CMK (cell line): Measurements from ENCODE around the gene NRXN3.

Source experiments
- DNase-seq: peaks from one replicate; pipeline ENCODE4 v3.0.0-alpha.2; 2010; ENCODE audit warnings: low read depth

The NRXN3 gene

GRCh38 chr14:79822034-79822433 lies 1651.9 kb downstream of the NRXN3 start:
- no peak for DNase-seq

GRCh38 chr14:79825046-79825521 lies 1654.9 kb downstream of the NRXN3 start:
- DNase-seq = no peak

GRCh38 chr14:79826362-79826761 lies 1656.2 kb downstream of the NRXN3 start:
- DNase-seq = no peak

DNA sequence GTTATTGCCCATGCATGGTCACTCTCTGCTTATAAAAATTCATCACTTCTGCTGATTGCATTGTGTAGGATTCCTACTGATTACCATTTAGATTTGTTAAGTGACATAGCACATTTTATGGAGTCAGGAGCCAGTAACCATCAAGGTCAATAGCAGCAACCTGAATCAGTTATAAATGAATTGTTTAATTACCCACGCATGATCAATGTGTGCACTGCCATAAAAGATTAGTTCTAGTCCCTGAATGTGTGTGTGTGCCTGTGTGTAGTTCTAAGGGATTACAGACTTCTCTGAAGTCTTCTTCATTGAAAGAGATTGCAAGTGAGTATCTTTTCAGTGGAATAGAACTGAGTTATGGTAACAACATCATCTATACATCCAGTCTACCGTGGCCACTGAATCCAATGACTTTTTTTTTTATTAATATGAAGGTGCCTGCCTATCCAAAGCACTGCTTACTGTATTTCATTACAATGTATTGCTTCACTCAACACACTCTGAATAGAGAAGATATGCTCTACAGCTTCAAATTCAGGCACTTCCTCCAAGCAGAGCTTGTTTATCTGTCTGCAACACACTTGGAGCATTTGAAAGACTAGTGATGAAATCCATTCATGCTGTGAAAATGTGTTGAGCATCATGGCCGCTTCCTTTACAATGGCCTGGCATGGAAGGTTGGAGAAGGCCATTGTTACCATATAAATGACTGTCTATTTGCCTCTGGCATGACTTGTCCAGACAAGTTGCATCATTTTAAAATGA lies 1659.4 kb downstream of the NRXN3 start:
- DNase-seq = no peak

DNA sequence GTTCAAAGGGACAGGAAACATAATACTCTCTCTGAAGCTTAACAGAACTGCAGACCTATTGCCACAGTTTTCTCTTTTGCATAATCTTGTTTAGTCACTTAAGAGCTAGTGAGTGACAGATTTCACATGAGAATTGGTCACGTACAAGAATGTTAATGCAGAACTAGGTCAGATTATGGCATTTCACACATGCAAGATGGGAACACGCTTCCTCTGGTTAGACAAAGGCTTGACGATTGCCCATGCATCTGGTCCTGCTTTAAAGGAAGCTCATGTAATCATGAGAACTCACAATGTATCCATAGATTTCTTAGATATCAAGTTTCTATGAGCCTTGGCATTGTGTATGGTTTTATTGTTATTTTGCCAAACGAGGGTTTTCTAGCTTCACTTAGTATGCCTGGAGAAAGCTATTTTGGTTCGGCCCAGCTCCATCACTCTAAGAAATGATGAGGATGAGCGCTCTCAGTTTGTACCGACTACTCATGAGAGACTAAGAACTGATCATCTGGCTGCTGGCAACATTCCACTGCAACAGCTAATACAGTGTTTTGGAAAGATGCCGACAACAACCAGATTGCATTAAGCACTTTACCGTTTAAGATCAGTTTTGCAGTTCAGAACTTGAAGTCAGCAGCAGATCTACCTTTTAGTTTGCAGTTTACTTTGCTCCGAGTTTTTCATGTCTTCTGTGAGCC lies 1661.2 kb downstream of the NRXN3 start:
- DNase-seq = no peak

DNA sequence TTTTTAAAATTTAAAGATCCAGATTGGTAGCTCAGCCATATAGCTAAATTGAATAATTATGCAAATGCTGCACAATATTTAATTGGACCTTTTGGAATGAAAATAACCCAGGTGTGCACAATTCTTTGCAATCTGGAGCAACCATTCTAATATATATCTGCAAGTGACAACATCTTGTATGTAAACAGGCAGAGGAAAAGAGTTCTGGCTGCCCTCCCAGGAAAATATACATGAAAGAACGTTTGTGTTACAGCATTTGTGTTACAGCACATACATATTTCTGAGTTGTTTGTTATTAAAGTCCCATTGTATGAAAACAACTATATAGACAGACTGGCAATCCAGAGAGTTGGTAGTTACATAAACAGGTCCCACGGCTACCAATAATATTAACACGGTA lies 1663.6 kb downstream of the NRXN3 start:
- DNase-seq = no peak

- no peak for DNase-seq
Observed at GRCh38 chr14:79834868-79835267, 1664.7 kb downstream of the NRXN3 start.

GRCh38 chr14:79836577-79836976 lies 1666.4 kb downstream of the NRXN3 start:
- DNase-seq = no peak

GRCh38 chr14:79837699-79838098 lies 1667.5 kb downstream of the NRXN3 start:
- no peak for DNase-seq

DNA sequence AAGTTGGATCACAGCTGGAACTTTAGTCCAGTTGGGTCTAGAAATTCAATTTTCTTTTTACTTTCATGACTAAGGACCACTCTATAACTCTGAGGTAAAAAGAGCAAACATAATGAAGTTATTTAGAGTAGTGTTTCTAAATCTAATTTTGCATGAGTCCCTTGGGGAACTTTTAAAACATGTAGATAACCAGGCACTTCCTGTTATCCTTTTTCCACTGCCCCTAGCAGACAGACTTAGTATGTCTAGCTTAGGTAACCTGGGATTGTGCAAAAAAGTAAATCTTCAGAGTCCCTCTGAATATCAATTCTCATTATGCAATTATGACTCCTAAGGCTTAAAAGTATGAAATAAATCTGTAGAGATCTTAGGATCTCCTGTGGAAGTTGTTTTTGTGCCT lies 1669.9 kb downstream of the NRXN3 start:
- no peak for DNase-seq

DNA sequence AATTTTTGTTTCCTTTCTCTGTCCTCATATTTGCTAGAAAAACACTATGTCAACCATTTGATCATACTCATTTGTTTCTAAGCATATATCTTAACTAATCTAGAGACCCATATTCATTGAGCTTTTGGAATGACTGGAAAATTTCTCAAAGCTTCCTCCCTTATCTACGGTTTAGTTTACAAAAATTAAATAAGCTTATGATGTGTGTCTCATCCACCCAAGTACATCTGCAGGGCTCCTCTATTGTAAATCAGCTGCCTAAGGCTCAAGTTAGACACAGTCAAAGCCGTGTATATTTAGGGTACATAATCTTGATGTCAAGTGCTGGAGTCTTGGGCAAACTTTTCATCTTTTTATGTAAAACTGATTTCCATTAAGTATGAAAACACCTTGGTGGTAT lies 1670.7 kb downstream of the NRXN3 start:
- no peak for DNase-seq

DNA sequence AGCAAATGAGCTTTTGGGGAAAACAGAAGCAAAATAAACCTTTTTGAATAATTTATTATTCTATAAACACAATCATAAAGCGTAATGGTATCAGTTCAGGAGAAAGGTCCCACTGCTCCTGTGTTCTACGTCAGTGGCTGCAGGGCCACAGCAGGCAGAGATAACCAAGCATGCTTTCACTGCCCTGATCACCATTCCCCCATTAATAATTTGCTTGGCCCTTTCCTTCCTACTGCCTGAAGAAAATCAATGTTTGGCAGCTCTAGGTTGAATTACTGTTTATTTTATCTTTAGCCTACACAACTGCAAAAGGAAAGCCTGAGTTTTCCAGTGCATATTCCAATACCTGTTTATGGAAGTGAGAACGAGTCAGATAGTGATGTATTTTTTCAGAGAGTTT lies 1671.3 kb downstream of the NRXN3 start:
- DNase-seq = no peak

DNA sequence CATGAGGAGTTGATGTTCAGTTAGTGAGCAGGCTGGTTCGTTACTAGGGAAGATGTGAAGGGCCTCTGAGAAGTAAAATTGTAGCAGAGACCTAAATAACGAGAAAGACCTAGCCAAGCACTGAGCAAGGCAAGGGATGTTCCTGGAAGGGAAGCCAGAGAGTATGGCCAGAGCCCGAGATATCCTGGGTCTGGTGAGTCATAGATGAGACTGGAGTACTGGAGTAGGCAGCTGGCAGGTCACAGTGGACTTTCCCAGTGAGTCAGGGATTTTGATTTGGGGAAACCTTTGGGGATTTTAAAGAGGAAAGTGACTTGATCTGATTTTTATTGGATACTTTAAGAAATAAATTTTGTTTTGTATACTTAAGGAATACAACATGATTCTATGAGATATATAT lies 1672.1 kb downstream of the NRXN3 start:
- no peak for DNase-seq

- no peak for DNase-seq
Observed at GRCh38 chr14:79852950-79853744, 1683.0 kb downstream of the NRXN3 start.

GRCh38 chr14:79855789-79856188 lies 1685.6 kb downstream of the NRXN3 start:
- no peak for DNase-seq

- DNase-seq = no peak
Observed at GRCh38 chr14:79856381-79856780, 1686.2 kb downstream of the NRXN3 start.

- no peak for DNase-seq
Observed at GRCh38 chr14:79861111-79861510, 1690.9 kb downstream of the NRXN3 start.

GRCh38 chr14:79862045-79862444 lies 1691.9 kb downstream of the NRXN3 start:
- DNase-seq = no peak

DNA sequence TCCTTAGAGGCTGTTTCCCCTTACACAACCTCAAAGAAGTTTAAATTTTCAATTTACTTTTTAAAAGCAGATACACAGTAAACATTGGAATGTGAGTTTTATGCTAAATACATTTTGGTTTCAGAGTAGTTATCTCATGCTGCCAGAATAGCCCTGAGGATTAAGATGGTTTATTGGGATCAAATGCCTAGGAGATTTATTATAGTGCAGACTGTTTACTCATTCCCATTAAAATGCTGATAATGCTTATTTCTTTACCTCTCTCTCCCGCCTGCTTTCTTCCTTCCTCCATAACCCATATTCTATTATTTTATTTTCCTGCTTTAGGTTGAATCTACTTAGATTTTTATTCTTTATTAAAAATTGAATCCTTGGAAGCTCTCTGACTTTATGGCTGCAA lies 1701.0 kb downstream of the NRXN3 start:
- no peak for DNase-seq

DNA sequence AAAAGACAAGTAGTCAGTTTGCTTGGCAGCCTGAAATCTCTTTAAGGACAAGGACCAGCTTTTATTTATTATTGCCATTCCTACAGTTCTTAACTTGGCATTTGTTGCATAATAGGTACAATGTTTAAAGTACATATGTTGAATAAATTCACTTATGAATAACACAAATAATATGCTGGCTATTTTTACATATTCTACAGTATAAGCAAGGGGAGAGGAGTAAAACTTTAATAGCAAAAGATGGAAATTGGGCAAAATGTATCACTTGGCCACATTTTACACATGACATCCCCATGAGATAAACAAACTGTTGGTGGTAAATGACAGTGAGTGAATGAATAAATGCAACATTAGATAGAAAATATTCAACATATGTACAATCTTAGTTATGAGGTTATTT lies 1708.1 kb downstream of the NRXN3 start:
- DNase-seq = no peak

DNA sequence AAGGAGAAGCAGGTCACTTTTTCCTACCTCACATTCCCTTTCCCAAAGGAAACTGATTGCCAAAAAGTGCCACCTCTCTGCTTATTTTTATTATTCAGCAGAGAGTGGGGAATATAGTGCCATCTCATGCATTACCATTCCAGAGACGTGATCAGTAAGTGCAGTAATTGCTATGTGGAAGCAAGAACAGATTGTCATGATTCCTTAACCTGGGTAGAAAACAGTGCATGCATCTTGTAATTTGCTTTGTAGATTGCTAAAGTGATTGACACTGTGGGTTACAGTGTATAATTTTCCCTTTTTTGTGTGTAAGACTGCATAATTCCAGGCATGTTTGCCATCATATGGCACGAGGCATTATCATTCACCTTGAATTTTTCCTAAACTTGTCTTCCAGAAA lies 1708.6 kb downstream of the NRXN3 start:
- DNase-seq = no peak

GRCh38 chr14:79881299-79881698 lies 1711.1 kb downstream of the NRXN3 start:
- no peak for DNase-seq

GRCh38 chr14:79890527-79890926 lies 1720.4 kb downstream of the NRXN3 start:
- DNase-seq = no peak
